SK-N-SH treated with all-trans-retinoic acid at 6 μM for 48 hours (cell line): ENCODE measurements around the gene KPNA1.

Experiments used
- ATAC-seq: fragments of 200-7000 bp; cut with Tn5 transposase; 3 replicates; pipeline ENCODE4 v1.9.1; 2020; ENCODE audit warnings: mild to moderate bottlenecking, moderate library complexity
- ARNTL ChIP-seq: fragments of 450-650 bp; formaldehyde crosslinking; IDR thresholded peaks from 2 replicates; pipeline ENCODE4 v1.5.0; 2020; ENCODE audit warnings: low read depth, mild to moderate bottlenecking, moderate library complexity, borderline replicate concordance
- BACH2 ChIP-seq: fragments of 250-450 bp; sonication (Bioruptor Pico); IDR thresholded peaks from 2 replicates; pipeline ENCODE4 v1.9.0; 2021; ENCODE audit warnings: mild to moderate bottlenecking, borderline replicate concordance
- CSDC2 ChIP-seq: fragments of 250-450 bp; sonication (Bioruptor Pico); IDR thresholded peaks from 2 replicates; pipeline ENCODE4 v1.5.0; 2020; ENCODE audit warnings: mild to moderate bottlenecking, moderate library complexity
- ESRRG ChIP-seq: fragments of 250-450 bp; sonication (Bioruptor Pico); IDR thresholded peaks from 2 replicates; pipeline ENCODE4 v1.6.1; 2021; ENCODE audit warnings: mild to moderate bottlenecking
- GLIS3 ChIP-seq: fragments of 250-450 bp; sonication (Bioruptor Pico); IDR thresholded peaks from 2 replicates; pipeline ENCODE4 v1.5.0; 2020; ENCODE audit warnings: mild to moderate bottlenecking, moderate library complexity
- ISL1 ChIP-seq: fragments of 250-450 bp; sonication (Bioruptor Pico); IDR thresholded peaks from 2 replicates; pipeline ENCODE4 v2.1.2; 2022; ENCODE audit warnings: mild to moderate bottlenecking, moderate library complexity
- OSR1 ChIP-seq: fragments of 250-450 bp; sonication (Bioruptor Pico); IDR thresholded peaks from 2 replicates; pipeline ENCODE4 v1.8.0; 2022; ENCODE audit warnings: moderate library complexity, mild to moderate bottlenecking, inconsistent platforms
- PPARA ChIP-seq: fragments of 250-450 bp; sonication (Bioruptor Pico); IDR thresholded peaks from 2 replicates; pipeline ENCODE4 v1.5.0; 2020; ENCODE audit warnings: mild to moderate bottlenecking, borderline replicate concordance
- RARB ChIP-seq: fragments of 250-450 bp; sonication (Bioruptor Pico); IDR thresholded peaks from 2 replicates; pipeline ENCODE4 v1.8.0; 2021; ENCODE audit warnings: mild to moderate bottlenecking, moderate library complexity
- SNAI2 ChIP-seq: fragments of 250-450 bp; sonication (Bioruptor Pico); IDR thresholded peaks from 2 replicates; pipeline ENCODE4 v1.5.0; 2020; ENCODE audit warnings: mild to moderate bottlenecking, moderate library complexity
- TCF4 ChIP-seq: fragments of 250-450 bp; sonication (Bioruptor Pico); IDR thresholded peaks from 2 replicates; pipeline ENCODE4 v1.8.0; 2021; ENCODE audit warnings: mild to moderate bottlenecking, moderate library complexity, borderline replicate concordance
- TOX ChIP-seq: fragments of 250-450 bp; sonication (Bioruptor Pico); IDR thresholded peaks from 2 replicates; pipeline ENCODE4 v1.8.0; 2021; ENCODE audit warnings: mild to moderate bottlenecking, moderate library complexity, borderline replicate concordance
- ZC3H10 ChIP-seq: fragments of 250-450 bp; sonication (Bioruptor Pico); IDR thresholded peaks from 2 replicates; pipeline ENCODE4 v1.5.1; 2021; ENCODE audit warnings: mild to moderate bottlenecking, moderate library complexity
- ZFP3 ChIP-seq: fragments of 250-450 bp; sonication (Bioruptor Pico); IDR thresholded peaks from 2 replicates; pipeline ENCODE4 v1.5.0; 2020; ENCODE audit warnings: mild to moderate bottlenecking, moderate library complexity
- ZFP30 ChIP-seq: fragments of 450-650 bp; formaldehyde crosslinking; IDR thresholded peaks from 2 replicates; pipeline ENCODE4 v1.5.0; 2022; ENCODE audit warnings: mild to moderate bottlenecking, moderate library complexity
- ZNF70 ChIP-seq: fragments of 450-650 bp; formaldehyde crosslinking; IDR thresholded peaks from 2 replicates; pipeline ENCODE4 v1.5.0; 2020; ENCODE audit warnings: mild to moderate bottlenecking, moderate library complexity
- TF ChIP-seq, protein P1 (sequence below): fragments of 250-450 bp; sonication (Bioruptor Pico); IDR thresholded peaks from 2 replicates; pipeline ENCODE4 v1.8.0; 2020; ENCODE audit warnings: mild to moderate bottlenecking, moderate library complexity, borderline replicate concordance
- TF ChIP-seq, protein P2 (sequence below): fragments of 250-450 bp; sonication (Bioruptor Pico); IDR thresholded peaks from 2 replicates; pipeline ENCODE4 v1.8.0; 2021; ENCODE audit warnings: low read depth, mild to moderate bottlenecking, moderate library complexity, borderline replicate concordance
- TF ChIP-seq, protein P3 (sequence below): fragments of 250-450 bp; sonication (Bioruptor Pico); IDR thresholded peaks from 2 replicates; pipeline ENCODE4 v1.5.0; 2020; ENCODE audit warnings: mild to moderate bottlenecking, moderate library complexity
- TF ChIP-seq, protein P4 (sequence below): fragments of 250-450 bp; sonication (Bioruptor Pico); IDR thresholded peaks from 2 replicates; pipeline ENCODE4 v1.5.1; 2021; ENCODE audit warnings: mild to moderate bottlenecking, moderate library complexity
- TF ChIP-seq, protein P5 (sequence below): fragments of 250-450 bp; sonication (Bioruptor Pico); IDR thresholded peaks from 2 replicates; pipeline ENCODE4 v1.5.1; 2020; ENCODE audit warnings: low read depth, mild to moderate bottlenecking, moderate library complexity

KPNA1 gene

DNA sequence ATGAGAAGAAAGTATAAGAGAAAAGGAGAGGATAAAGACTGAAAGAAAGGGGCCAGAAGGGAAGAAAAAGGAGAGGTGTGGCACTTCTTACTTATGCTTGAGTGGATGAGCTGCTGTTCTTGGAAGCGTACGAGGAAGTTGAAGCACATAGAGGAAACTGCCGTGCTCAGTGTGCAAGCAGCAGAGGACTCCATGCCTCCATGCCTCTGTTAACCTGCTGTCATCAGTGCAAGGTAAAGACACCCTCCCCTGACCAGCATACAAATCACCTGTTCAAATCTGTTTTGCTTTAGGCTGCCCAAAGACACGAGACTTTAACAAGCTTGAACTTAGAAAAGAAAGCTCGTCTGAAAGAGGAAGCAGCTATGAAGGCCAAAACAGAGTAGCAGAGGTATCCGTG lies 105.3 kb downstream of the KPNA1 start (continued):
- TF ChIP-seq, protein P1, sequence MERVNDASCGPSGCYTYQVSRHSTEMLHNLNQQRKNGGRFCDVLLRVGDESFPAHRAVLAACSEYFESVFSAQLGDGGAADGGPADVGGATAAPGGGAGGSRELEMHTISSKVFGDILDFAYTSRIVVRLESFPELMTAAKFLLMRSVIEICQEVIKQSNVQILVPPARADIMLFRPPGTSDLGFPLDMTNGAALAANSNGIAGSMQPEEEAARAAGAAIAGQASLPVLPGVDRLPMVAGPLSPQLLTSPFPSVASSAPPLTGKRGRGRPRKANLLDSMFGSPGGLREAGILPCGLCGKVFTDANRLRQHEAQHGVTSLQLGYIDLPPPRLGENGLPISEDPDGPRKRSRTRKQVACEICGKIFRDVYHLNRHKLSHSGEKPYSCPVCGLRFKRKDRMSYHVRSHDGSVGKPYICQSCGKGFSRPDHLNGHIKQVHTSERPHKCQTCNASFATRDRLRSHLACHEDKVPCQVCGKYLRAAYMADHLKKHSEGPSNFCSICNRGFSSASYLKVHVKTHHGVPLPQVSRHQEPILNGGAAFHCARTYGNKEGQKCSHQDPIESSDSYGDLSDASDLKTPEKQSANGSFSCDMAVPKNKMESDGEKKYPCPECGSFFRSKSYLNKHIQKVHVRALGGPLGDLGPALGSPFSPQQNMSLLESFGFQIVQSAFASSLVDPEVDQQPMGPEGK (CRISPR knock-in tag) = no peak

DNA sequence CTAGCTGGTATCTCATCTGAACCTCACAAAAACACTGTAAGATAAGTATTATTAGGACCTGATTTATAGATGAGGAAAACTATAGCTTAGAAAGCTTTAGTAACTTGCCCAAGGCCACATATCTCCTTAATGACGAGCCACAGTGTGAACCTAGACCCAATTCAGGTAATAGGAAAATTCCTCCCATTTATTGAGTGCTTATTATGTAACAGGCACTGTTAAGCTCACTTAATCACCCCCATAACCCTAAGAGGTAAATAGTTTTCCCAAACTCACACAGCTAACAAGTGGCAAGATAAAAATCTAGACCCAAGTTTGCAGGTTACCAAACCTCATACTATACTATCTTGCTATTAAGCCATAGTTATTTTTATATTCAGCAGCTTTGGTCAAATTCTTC lies 106.8 kb downstream of the KPNA1 start:
- ATAC-seq = no peak
- no peak for TF ChIP-seq BACH2 (CRISPR knock-in tag)
- TF ChIP-seq ZFP3 = no peak
- no peak for TF ChIP-seq SNAI2 (CRISPR knock-in tag)
- TF ChIP-seq OSR1 (CRISPR knock-in tag) = no peak
- no peak for TF ChIP-seq TOX (CRISPR knock-in tag)
- TF ChIP-seq, protein P2, sequence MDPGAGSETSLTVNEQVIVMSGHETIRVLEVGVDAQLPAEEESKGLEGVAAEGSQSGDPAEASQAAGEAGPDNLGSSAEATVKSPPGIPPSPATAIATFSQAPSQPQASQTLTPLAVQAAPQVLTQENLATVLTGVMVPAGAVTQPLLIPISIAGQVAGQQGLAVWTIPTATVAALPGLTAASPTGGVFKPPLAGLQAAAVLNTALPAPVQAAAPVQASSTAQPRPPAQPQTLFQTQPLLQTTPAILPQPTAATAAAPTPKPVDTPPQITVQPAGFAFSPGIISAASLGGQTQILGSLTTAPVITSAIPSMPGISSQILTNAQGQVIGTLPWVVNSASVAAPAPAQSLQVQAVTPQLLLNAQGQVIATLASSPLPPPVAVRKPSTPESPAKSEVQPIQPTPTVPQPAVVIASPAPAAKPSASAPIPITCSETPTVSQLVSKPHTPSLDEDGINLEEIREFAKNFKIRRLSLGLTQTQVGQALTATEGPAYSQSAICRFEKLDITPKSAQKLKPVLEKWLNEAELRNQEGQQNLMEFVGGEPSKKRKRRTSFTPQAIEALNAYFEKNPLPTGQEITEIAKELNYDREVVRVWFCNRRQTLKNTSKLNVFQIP (CRISPR knock-in tag) = no peak
- no peak for TF ChIP-seq ZNF70 (CRISPR knock-in tag)
- TF ChIP-seq, protein P3, sequence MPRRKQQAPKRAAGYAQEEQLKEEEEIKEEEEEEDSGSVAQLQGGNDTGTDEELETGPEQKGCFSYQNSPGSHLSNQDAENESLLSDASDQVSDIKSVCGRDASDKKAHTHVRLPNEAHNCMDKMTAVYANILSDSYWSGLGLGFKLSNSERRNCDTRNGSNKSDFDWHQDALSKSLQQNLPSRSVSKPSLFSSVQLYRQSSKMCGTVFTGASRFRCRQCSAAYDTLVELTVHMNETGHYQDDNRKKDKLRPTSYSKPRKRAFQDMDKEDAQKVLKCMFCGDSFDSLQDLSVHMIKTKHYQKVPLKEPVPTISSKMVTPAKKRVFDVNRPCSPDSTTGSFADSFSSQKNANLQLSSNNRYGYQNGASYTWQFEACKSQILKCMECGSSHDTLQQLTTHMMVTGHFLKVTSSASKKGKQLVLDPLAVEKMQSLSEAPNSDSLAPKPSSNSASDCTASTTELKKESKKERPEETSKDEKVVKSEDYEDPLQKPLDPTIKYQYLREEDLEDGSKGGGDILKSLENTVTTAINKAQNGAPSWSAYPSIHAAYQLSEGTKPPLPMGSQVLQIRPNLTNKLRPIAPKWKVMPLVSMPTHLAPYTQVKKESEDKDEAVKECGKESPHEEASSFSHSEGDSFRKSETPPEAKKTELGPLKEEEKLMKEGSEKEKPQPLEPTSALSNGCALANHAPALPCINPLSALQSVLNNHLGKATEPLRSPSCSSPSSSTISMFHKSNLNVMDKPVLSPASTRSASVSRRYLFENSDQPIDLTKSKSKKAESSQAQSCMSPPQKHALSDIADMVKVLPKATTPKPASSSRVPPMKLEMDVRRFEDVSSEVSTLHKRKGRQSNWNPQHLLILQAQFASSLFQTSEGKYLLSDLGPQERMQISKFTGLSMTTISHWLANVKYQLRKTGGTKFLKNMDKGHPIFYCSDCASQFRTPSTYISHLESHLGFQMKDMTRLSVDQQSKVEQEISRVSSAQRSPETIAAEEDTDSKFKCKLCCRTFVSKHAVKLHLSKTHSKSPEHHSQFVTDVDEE (CRISPR knock-in tag) = no peak
- TF ChIP-seq ESRRG (CRISPR knock-in tag) = no peak
- TF ChIP-seq ARNTL = no peak

DNA sequence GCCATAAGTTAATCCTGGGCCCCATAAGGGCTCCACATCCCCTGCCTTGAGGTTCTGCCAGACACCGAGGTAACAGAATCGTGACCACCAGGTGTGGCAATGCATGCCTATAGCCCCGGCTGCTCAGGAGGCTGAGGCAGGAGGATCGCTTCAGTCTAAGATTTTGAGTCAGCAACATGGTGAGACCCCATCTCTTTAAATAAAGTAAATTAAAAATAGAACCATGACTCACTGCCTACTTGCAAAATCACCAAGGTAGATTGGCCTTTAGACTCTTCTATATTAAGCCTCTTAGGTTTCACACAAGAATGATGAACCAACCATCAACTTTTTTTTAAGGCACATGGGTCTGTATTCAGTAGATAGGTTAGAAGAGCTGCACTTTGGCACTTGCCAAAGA lies 108.5 kb downstream of the KPNA1 start:
- TF ChIP-seq ESRRG (CRISPR knock-in tag) (no peak), TOX (CRISPR knock-in tag) (no peak), GLIS3 (CRISPR knock-in tag) (no peak), CSDC2 (CRISPR knock-in tag) (no peak), ISL1 (CRISPR knock-in tag) (no peak), RARB (CRISPR knock-in tag) (no peak), SNAI2 (CRISPR knock-in tag) (no peak), ZFP30 (CRISPR knock-in tag) (no peak), OSR1 (CRISPR knock-in tag) (no peak), PPARA (no peak), ZFP3 (no peak), ARNTL (no peak), BACH2 (CRISPR knock-in tag) (no peak), ZC3H10 (no peak), ZNF70 (CRISPR knock-in tag) (no peak), TCF4 (CRISPR knock-in tag) (no peak)
- TF ChIP-seq, protein P1 (CRISPR knock-in tag) = no peak
- TF ChIP-seq, protein P4, sequence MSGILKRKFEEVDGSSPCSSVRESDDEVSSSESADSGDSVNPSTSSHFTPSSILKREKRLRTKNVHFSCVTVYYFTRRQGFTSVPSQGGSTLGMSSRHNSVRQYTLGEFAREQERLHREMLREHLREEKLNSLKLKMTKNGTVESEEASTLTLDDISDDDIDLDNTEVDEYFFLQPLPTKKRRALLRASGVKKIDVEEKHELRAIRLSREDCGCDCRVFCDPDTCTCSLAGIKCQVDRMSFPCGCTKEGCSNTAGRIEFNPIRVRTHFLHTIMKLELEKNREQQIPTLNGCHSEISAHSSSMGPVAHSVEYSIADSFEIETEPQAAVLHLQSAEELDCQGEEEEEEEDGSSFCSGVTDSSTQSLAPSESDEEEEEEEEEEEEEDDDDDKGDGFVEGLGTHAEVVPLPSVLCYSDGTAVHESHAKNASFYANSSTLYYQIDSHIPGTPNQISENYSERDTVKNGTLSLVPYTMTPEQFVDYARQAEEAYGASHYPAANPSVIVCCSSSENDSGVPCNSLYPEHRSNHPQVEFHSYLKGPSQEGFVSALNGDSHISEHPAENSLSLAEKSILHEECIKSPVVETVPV (CRISPR knock-in tag) = no peak
- TF ChIP-seq, protein P2 (CRISPR knock-in tag) = no peak
- TF ChIP-seq, protein P5, sequence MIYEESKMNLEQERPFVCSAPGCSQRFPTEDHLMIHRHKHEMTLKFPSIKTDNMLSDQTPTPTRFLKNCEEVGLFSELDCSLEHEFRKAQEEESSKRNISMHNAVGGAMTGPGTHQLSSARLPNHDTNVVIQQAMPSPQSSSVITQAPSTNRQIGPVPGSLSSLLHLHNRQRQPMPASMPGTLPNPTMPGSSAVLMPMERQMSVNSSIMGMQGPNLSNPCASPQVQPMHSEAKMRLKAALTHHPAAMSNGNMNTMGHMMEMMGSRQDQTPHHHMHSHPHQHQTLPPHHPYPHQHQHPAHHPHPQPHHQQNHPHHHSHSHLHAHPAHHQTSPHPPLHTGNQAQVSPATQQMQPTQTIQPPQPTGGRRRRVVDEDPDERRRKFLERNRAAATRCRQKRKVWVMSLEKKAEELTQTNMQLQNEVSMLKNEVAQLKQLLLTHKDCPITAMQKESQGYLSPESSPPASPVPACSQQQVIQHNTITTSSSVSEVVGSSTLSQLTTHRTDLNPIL (CRISPR knock-in tag) = no peak
- ATAC-seq = no peak
